Body of pancreas (tissue), 4 donors: ENCODE results near the gene DNAH5. TPM values are rescaled to one million over a fixed set of nuclear protein-coding genes. Genes with fewer than 3 reads are reported as not detected.

ENCODE experiments used
- ATAC-seq: fragments of 150-250 bp; one replicate; pipeline ENCODE4 v1.9.1; 2016
- DNase-seq, 4 donors: peaks; one replicate each; pipeline ENCODE4 v3.0.0-alpha.2; 2019
- H3K27ac ChIP-seq, 4 donors: fragments of 200-600 bp; sonication (generic); 1 replicate in 3 of 4; 2 replicates in 1 of 4; pipeline versions ENCODE4 v1.5.1 to v1.6.1; 2016 to 2019; ENCODE audit warnings: mild to moderate bottlenecking in 1 of 4, mixed read lengths in 1 of 4, moderate library complexity in 1 of 4
- H3K27me3 ChIP-seq, 2 donors: fragments of 200-600 bp; sonication (generic); one replicate each; pipeline ENCODE4 v1.6.0; 2016; ENCODE audit warnings: mild to moderate bottlenecking in 1 of 2
- H3K36me3 ChIP-seq, 2 donors: fragments of 200-600 bp; sonication (generic); replicated peaks in 1 of 2; 2 replicates each; pipeline ENCODE4 v1.5.1; 2016; ENCODE audit warnings: low read depth in 2 of 2; ENCODE audit not compliant: insufficient read depth in 1 of 2
- H3K4me1 ChIP-seq: fragments of 200-600 bp; sonication (generic); one replicate; pipeline ENCODE4 v1.6.0; 2016
- H3K4me3 ChIP-seq, 2 donors: fragments of 200-600 bp; sonication (generic); 1 replicate in 1 of 2; 2 replicates in 1 of 2; pipeline ENCODE4 v1.5.1; 2016 to 2019
- H3K9me3 ChIP-seq, 3 donors: fragments of 200-600 bp; sonication (generic); 1 replicate in 2 of 3; 2 replicates in 1 of 3; pipeline ENCODE4 v1.5.1; 2016
- CTCF ChIP-seq, 7 experiments: fragments of 450-650 bp in 4 of 7; fragments of 200-600 bp in 3 of 7; sonication (generic) in 3 of 7; IDR thresholded peaks; one replicate each; pipeline ENCODE4 v1.5.1; 2016 to 2019; ENCODE audit warnings: antibody characterized with exemption in 7 of 7
- POLR2A ChIP-seq, 3 donors: fragments of 450-650 bp; IDR thresholded peaks; one replicate each; pipeline ENCODE4 v1.6.1; 2016; ENCODE audit warnings: antibody characterized with exemption in 3 of 3, mild to moderate bottlenecking in 2 of 3
- WGBS, 2 donors: methylation state at CpG; one replicate each; pipeline ENCODE4 v1.1.5; 2017; 5-methylcytosine and 5-hydroxymethylcytosine counted together
- intact Hi-C: fragments of 100-400 bp; cut with DNase I; formaldehyde crosslinking; loops from one replicate; pipeline ENCODE4 v1.15.1; 2023
- total RNA-seq, 2 donors: library from RNA; depleted of rRNA; stranded (reverse); fragments of >200 nt; gene quantifications; one replicate each; pipeline ENCODE4 v1.1.0, GENCODE V29; 2016

Gene DNAH5
- total RNA-seq, 2 donors from 2014 or later, result 0.99 to 2.6 TPM

- TF ChIP-seq CTCF (IDR thresholded peaks at IDR 0.05) (no peak), POLR2A (IDR thresholded peaks at IDR 0.05) (no peak)
- H3K4me1 ChIP-seq, result peaks cover 4% of the 10 kb centered on the region
- H3K27ac ChIP-seq, result no peak overlapping the region
- 35 to 36% methylated on average over 2 of the region's 2 CpGs for WGBS, 2 donors
- H3K4me3 ChIP-seq, result no peak overlapping the region
- intact Hi-C loops, result no loop called here
- no peak for ATAC-seq
- no peaks in the 10 kb centered on the region for H3K27me3 ChIP-seq
- H3K36me3 ChIP-seq, result no peaks in the 10 kb centered on the region
- no peak for DNase-seq
- H3K9me3 ChIP-seq, result no peaks in the 10 kb centered on the region
These were observed 22.9 kb downstream of the DNAH5 start for GRCh38 chr5:13921578-13921977.

- WGBS, 2 donors, result 28 to 44% methylated on average over 1 of the region's 1 CpG
- intact Hi-C loops, result no loop called here
- H3K4me3 ChIP-seq, result no peak overlapping the region
- no peaks in the 10 kb centered on the region for H3K9me3 ChIP-seq
- TF ChIP-seq POLR2A (IDR thresholded peaks at IDR 0.05), result no peak
- no peak for TF ChIP-seq CTCF (IDR thresholded peaks at IDR 0.05)
- ATAC-seq, result no peak
- H3K27ac ChIP-seq, result no peak overlapping the region
- peaks cover 4% of the 10 kb centered on the region for H3K4me1 ChIP-seq
- no peaks in the 10 kb centered on the region for H3K36me3 ChIP-seq
- no peaks in the 10 kb centered on the region for H3K27me3 ChIP-seq
- no peak for DNase-seq
These were observed 24.7 kb downstream of the DNAH5 start for GRCh38 chr5:13919786-13920185.

- intact Hi-C loops, result no loop called here
- TF ChIP-seq POLR2A (IDR thresholded peaks at IDR 0.05), result no peak
- TF ChIP-seq CTCF (IDR thresholded peaks at IDR 0.05), result no peak
- Histone ChIP-seq H3K4me1 (peaks cover 4% of the 10 kb centered on the region), H3K27ac (no peak overlapping the region), H3K36me3 (no peaks in the 10 kb centered on the region), H3K4me3 (no peak overlapping the region), H3K27me3 (no peaks in the 10 kb centered on the region), H3K9me3 (no peaks in the 10 kb centered on the region)
- DNase-seq, result no peak
- whole genome bisulfite sequencing, 2 donors, result 78 to 81% methylated on average over 15 of the region's 15 CpGs
- ATAC-seq, result no peak
These were observed 25.4 kb downstream of the DNAH5 start for GRCh38 chr5:13919087-13919486.

- Histone ChIP-seq H3K9me3 (no peaks in the 10 kb centered on the region), H3K4me1 (peaks cover 4% of the 10 kb centered on the region), H3K4me3 (no peak overlapping the region), H3K27me3 (no peaks in the 10 kb centered on the region), H3K36me3 (no peaks in the 10 kb centered on the region), H3K27ac (no peak overlapping the region)
- DNase-seq (no peak), ATAC-seq (no peak)
- intact Hi-C loops, result no loop called here
- 68 to 70% methylated on average over 5 of the region's 5 CpGs for WGBS, 2 donors
- no peak for TF ChIP-seq CTCF (IDR thresholded peaks at IDR 0.05)
- TF ChIP-seq POLR2A (IDR thresholded peaks at IDR 0.05), result no peak
These were observed 27.4 kb downstream of the DNAH5 start for GRCh38 chr5:13917061-13917460.

- no peak overlapping the region for H3K4me3 ChIP-seq
- DNase-seq (no peak), ATAC-seq (no peak)
- TF ChIP-seq POLR2A (IDR thresholded peaks at IDR 0.05) (no peak), CTCF (IDR thresholded peaks at IDR 0.05) (no peak)
- 69 to 74% methylated on average over 3 of the region's 3 CpGs for WGBS, 2 donors
- no peaks in the 10 kb centered on the region for H3K9me3 ChIP-seq
- intact Hi-C loops, result no loop called here
- H3K36me3 ChIP-seq, result no peaks in the 10 kb centered on the region
- peaks cover 4% of the 10 kb centered on the region for H3K4me1 ChIP-seq
- no peaks in the 10 kb centered on the region for H3K27me3 ChIP-seq
- H3K27ac ChIP-seq, result no peak overlapping the region
These were observed 30.5 kb downstream of the DNAH5 start for GRCh38 chr5:13913962-13914361.
